Activated T-helper 17 cell treated with anti-CD3 and anti-CD28 coated beads, Interleukin-2, amount 50 U/mL, for 72 hours (primary cell): ENCODE data around the gene ALPP. TPM values are rescaled to one million over a fixed set of nuclear protein-coding genes. Genes with fewer than 3 reads are reported as not detected.
"Not testable (repeated sequence)": the region's sequence is repeated elsewhere in the genome, so short reads cannot be mapped to it uniquely, and the experiment has no call there.

Experiments
- ATAC-seq: fragments of 150-1000 bp; cut with Tn5 transposase; replicated peaks from 2 replicates; pipeline ENCODE4 v1.10.0; 2021; ENCODE audit warnings: mild to moderate bottlenecking, moderate library complexity
- H3K27ac Mint-ChIP-seq: one replicate; pipeline ENCODE4 v1.8.0; 2022; ENCODE audit warnings: mixed read lengths
- H3K27me3 Mint-ChIP-seq: one replicate; pipeline ENCODE4 v1.8.0; 2022; ENCODE audit warnings: mixed read lengths
- H3K36me3 Mint-ChIP-seq: one replicate; pipeline ENCODE4 v1.8.0; 2022; ENCODE audit warnings: low read depth, mild to moderate bottlenecking, mixed read lengths
- H3K4me1 Mint-ChIP-seq: one replicate; pipeline ENCODE4 v1.8.0; 2022; ENCODE audit warnings: mixed read lengths
- H3K4me3 Mint-ChIP-seq: one replicate; pipeline ENCODE4 v1.8.0; 2022; ENCODE audit warnings: mild to moderate bottlenecking, mixed read lengths
- H3K9me3 Mint-ChIP-seq: one replicate; pipeline ENCODE4 v1.8.0; 2022; ENCODE audit warnings: mixed read lengths
- total RNA-seq, 2 donors: library from RNA; stranded (reverse); gene quantifications; one replicate each; pipeline ENCODE4 v1.2.3, GENCODE V29; 2022

ALPP gene
- total RNA-seq, 2 donors from 2014 or later: 0.19 TPM; not detected in 1

GRCh38 chr2:232421189-232421785 lies 42.7 kb downstream of the ALPP start:
- ATAC-seq: no peak
- Mint-ChIP-seq H3K4me1 (peaks cover 3% of the 10 kb centered on the region), H3K9me3 (no peaks in the 10 kb centered on the region), H3K27ac (no peak overlapping the region), H3K4me3 (peak overlapping the region; percentile 26), H3K36me3 (no peaks in the 10 kb centered on the region), H3K27me3 (peaks cover 31% of the 10 kb centered on the region)

DNA sequence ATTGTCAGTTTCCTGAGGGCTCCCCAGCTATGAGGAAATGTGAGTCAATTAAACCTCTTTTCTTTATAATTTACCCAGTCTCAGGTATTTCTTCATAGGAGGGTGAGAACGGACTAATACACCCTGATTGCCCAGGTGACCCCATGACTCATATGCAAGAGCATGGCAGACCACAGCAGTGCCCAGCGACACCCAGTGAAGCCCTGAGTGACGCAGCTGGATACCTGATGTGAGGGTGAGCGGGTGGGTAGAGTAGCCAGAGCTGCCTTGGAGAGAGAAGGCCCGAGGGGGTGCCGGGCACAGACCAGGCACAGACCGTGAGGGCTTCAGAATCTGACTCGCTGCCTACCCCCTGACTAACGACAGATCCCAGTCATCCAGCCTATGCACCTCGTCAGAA lies 43.5 kb downstream of the ALPP start:
- Mint-ChIP-seq H3K9me3 (no peaks in the 10 kb centered on the region), H3K4me3 (peak overlapping the region; percentile 26), H3K27me3 (peaks cover 31% of the 10 kb centered on the region), H3K4me1 (peaks cover 3% of the 10 kb centered on the region), H3K36me3 (no peaks in the 10 kb centered on the region), H3K27ac (no peak overlapping the region)
- ATAC-seq: no peak

DNA sequence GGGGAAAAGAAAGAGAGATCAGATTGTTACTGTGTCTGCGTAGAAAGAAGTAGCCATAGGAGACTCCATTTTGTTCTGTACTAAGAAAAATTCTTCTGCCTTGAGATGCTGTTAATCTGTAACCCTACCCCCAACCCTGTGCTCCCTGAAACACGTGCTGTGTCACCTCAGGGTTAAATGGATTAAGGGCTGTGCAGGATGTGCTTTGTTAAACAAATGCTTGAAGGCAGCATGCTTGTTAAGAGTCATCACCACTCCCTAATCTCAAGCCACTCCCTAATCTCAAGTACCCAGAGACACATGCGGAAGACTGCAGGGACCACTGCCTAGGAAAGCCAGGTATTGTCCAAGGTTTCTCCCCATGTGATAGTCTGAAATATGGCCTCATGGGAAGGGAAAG lies 44.4 kb downstream of the ALPP start:
- H3K36me3 Mint-ChIP-seq, H3K4me3 Mint-ChIP-seq, H3K4me1 Mint-ChIP-seq, ATAC-seq, H3K9me3 Mint-ChIP-seq, H3K27ac Mint-ChIP-seq: not testable (repeated sequence)
- peaks cover 29% of the 10 kb centered on the region for H3K27me3 Mint-ChIP-seq

DNA sequence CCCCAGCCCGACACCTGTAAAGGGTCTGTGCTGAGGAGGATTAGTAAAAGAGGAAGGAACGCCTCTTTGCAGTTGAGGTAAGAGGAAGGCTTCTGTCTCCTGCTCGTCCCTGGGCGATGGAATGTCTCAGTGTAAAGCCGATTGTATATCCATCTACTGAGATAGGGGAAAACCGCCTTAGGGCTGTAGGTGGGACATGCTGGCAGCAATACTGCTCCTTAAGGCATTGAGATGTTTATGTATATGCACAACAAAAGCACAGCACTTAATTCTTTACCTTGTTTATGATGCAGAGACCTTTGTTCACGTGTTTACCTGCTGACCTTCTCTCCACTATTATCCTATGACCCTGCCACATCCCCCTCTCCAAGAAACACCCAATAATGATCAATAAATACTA lies 44.9 kb downstream of the ALPP start:
- not testable (repeated sequence) for ATAC-seq, H3K4me3 Mint-ChIP-seq, H3K9me3 Mint-ChIP-seq, H3K27ac Mint-ChIP-seq, H3K4me1 Mint-ChIP-seq, H3K36me3 Mint-ChIP-seq
- peaks cover 25% of the 10 kb centered on the region for H3K27me3 Mint-ChIP-seq

GRCh38 chr2:232431705-232432590 lies 53.4 kb downstream of the ALPP start:
- Mint-ChIP-seq H3K4me3 (no peak overlapping the region), H3K36me3 (no peaks in the 10 kb centered on the region), H3K9me3 (no peaks in the 10 kb centered on the region), H3K27me3 (peaks cover 3% of the 10 kb centered on the region), H3K27ac (no peak overlapping the region), H3K4me1 (no peaks in the 10 kb centered on the region)
- ATAC-seq: no peak

Other genes with a start within 250 kb of the ALPP start
- gene ALPG, start 28.1 kb downstream of the ALPP start, total RNA-seq: not detected
- gene ALPI, start 77.4 kb downstream of the ALPP start, total RNA-seq: not detected
- not detected for gene ECEL1, start 109.1 kb downstream of the ALPP start, total RNA-seq
- gene PRSS56, start 141.6 kb downstream of the ALPP start, total RNA-seq: not detected
- not detected for gene CHRND, start 147.4 kb downstream of the ALPP start, total RNA-seq
- gene CHRNG, start 160.9 kb downstream of the ALPP start, total RNA-seq: not detected
- gene TIGD1, start 171.8 kb downstream of the ALPP start, total RNA-seq: 1 to 10 TPM; 6.0 to 7.7 TPM
- 10 to 100 TPM; 44.3 to 65.7 TPM for gene EIF4E2, start 171.9 kb downstream of the ALPP start, total RNA-seq